Smooth muscle cell (in vitro differentiated cells): Measurements from ENCODE around the gene TPPP2. TPM values are rescaled to one million over a fixed set of nuclear protein-coding genes. Genes with fewer than 3 reads are reported as not detected.

ENCODE experiments used
- DNase-seq: peaks from one replicate; lab custom pipeline; 2025; ENCODE audit not compliant: unreplicated experiment; lab: John Stamatoyannopoulos, UW
- H2AFZ ChIP-seq: fragments of 200-600 bp; sonication (generic); 2 replicates; pipeline ENCODE4 v1.6.0; 2016; ENCODE audit warnings: antibody characterized with exemption, low read depth, mild to moderate bottlenecking
- H3F3A ChIP-seq: fragments of 200-600 bp; sonication (generic); 2 replicates; pipeline ENCODE4 v1.6.0; 2017; ENCODE audit warnings: antibody characterized with exemption, low read depth
- H3K27ac ChIP-seq: fragments of 200-600 bp; sonication (generic); 2 replicates; pipeline ENCODE4 v1.5.1; 2016; ENCODE audit warnings: low read depth, mild to moderate bottlenecking
- H3K27me3 ChIP-seq: fragments of 200-600 bp; sonication (generic); 2 replicates; pipeline ENCODE4 v1.6.1; 2016; ENCODE audit warnings: low read depth, mild to moderate bottlenecking
- H3K36me3 ChIP-seq: fragments of 200-600 bp; sonication (generic); 2 replicates; pipeline ENCODE4 v1.5.1; 2016; ENCODE audit warnings: low read depth
- H3K4me1 ChIP-seq: fragments of 200-600 bp; sonication (generic); 2 replicates; pipeline ENCODE4 v1.5.1; 2016; ENCODE audit warnings: low read depth
- H3K4me2 ChIP-seq: fragments of 200-600 bp; sonication (generic); 2 replicates; pipeline ENCODE4 v1.6.0; 2016; ENCODE audit warnings: mild to moderate bottlenecking
- H3K4me3 ChIP-seq: fragments of 200-600 bp; sonication (generic); 2 replicates; pipeline ENCODE4 v1.5.1; 2016; ENCODE audit warnings: mild to moderate bottlenecking
- H3K79me2 ChIP-seq: fragments of 200-600 bp; sonication (generic); 2 replicates; pipeline ENCODE4 v1.6.0; 2016; ENCODE audit warnings: low read depth, mild to moderate bottlenecking
- H3K9ac ChIP-seq: fragments of 200-600 bp; sonication (generic); 2 replicates; pipeline ENCODE4 v1.6.0; 2016; ENCODE audit warnings: low read depth
- H3K9me3 ChIP-seq: fragments of 200-600 bp; sonication (generic); replicated peaks from 2 replicates; pipeline ENCODE4 v1.5.1; 2016; ENCODE audit warnings: low read depth
- H4K20me1 ChIP-seq: fragments of 200-600 bp; sonication (generic); 2 replicates; pipeline ENCODE4 v1.6.0; 2016; ENCODE audit warnings: low read depth
- WGBS: methylation state at CpG from one replicate; pipeline ENCODE4 v1.1.7; 2016; ENCODE audit warnings: low lambda C conversion rate; 5-methylcytosine and 5-hydroxymethylcytosine counted together
- polyA plus RNA-seq: library from polyadenylated mRNA; unstranded; fragments of >200 nt; fragmentation: Nextera tagmentation; extraction: Ambion mirVana; gene quantifications from 2 replicates; pipeline ENCODE4 v1.2.1, GENCODE V29; 2016
- total RNA-seq: library from RNA; depleted of rRNA; stranded (reverse); fragments of >200 nt; gene quantifications from 2 replicates; pipeline ENCODE4 v1.2.3, GENCODE V29; 2014
- TF ChIP-seq, protein P1 (sequence below): fragments of 200-600 bp; sonication (generic); IDR thresholded peaks from 2 replicates; pipeline ENCODE4 v1.5.1; 2017; ENCODE audit warnings: borderline replicate concordance, mild to moderate bottlenecking, antibody characterized with exemption; ENCODE audit not compliant: insufficient read depth, poor library complexity, severe bottlenecking

TPPP2 gene
- total and polyA plus RNA-seq, 2 experiments from 2014 or later: 0.70 TPM; not detected in 1

DNA sequence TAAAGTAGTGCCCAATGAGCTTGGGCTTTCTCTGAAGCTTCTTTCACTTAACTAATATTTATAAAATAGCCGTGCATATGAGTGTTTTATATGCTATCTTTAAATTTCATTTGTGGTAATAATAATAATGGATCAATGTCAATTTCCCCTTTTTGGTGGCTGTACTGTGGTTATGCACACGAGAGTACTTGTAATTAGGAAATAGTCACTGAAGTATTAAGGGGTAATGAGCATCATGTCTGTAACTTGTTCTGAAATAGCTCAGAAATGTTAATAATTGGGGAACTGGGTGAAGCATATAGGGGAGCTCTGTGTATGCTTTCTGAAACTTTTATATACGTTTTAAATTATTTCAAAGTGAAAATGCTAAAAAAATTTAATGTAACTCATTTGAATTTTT lies 20.6 kb downstream of the TPPP2 start:
- Histone ChIP-seq H3K9ac (no peak overlapping the region), H3K4me3 (no peak overlapping the region), H3K27ac (no peak overlapping the region), H3K36me3 (no peaks in the 10 kb centered on the region), H3K4me2 (no peak overlapping the region), H4K20me1 (no peaks in the 10 kb centered on the region), H3K9me3 (no peaks in the 10 kb centered on the region), H3K27me3 (no peaks in the 10 kb centered on the region), H3F3A (peaks cover 7% of the 10 kb centered on the region), H3K79me2 (no peaks in the 10 kb centered on the region), H2AFZ (no peak overlapping the region), H3K4me1 (no peaks in the 10 kb centered on the region)
- TF ChIP-seq, protein P1, sequence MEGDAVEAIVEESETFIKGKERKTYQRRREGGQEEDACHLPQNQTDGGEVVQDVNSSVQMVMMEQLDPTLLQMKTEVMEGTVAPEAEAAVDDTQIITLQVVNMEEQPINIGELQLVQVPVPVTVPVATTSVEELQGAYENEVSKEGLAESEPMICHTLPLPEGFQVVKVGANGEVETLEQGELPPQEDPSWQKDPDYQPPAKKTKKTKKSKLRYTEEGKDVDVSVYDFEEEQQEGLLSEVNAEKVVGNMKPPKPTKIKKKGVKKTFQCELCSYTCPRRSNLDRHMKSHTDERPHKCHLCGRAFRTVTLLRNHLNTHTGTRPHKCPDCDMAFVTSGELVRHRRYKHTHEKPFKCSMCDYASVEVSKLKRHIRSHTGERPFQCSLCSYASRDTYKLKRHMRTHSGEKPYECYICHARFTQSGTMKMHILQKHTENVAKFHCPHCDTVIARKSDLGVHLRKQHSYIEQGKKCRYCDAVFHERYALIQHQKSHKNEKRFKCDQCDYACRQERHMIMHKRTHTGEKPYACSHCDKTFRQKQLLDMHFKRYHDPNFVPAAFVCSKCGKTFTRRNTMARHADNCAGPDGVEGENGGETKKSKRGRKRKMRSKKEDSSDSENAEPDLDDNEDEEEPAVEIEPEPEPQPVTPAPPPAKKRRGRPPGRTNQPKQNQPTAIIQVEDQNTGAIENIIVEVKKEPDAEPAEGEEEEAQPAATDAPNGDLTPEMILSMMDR: no peak
- WGBS: 87% methylated on average over 3 of the region's 3 CpGs
- DNase-seq: no peak

DNA sequence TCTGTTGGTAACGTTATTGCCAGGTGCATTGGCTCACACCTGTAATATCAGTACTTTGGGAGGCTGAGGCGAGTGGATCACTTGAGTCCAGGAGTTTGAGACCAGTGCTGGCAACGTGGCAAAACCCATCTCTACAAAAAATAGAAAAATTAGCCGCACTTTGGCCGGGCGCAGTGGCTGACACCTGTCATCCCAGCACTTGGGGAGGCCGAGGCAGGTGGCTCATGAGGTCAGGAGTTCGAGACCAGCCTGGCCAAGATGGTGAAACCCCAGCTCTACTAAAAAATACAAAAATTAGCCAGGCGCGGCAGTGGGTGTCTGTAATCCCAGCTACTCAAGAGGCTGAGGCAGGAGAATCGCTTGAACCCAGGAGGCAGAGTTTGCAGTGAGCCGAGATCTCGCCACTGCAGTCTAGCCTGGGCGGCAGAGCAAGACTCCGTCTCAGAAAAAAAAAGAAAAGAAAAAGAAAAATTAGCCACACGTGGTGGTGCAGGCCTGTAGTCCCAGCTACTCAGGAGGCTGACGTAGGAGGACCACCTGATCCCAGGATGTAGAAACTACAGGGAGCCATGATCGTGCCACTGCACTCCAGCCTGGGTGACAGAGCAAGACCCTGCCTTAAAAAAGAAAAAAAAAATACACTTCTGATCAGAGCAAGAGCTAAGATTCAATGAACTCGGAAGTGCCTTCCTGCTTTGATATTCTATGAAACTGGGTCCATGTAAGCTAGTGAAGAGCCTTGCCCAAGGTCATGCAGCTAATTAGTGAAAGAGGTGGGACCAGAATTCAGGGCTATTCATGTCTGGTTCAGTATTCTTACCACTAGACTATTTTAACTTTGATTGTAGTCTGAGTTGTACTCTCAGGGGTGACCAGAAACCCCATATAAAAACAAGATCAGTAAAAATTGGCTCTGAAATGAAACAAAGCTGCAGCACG lies 23.4 kb downstream of the TPPP2 start:
- peaks cover 9% of the 10 kb centered on the region for H3F3A ChIP-seq
- no peak overlapping the region for H3K4me3 ChIP-seq
- no peaks in the 10 kb centered on the region for H3K27me3 ChIP-seq
- no peaks in the 10 kb centered on the region for H3K79me2 ChIP-seq
- TF ChIP-seq, protein P1: no peak
- no peaks in the 10 kb centered on the region for H4K20me1 ChIP-seq
- WGBS: 94% methylated on average over 20 of the region's 20 CpGs
- H3K9ac ChIP-seq: no peak overlapping the region
- H2AFZ ChIP-seq: no peak overlapping the region
- H3K9me3 ChIP-seq: no peaks in the 10 kb centered on the region
- H3K4me2 ChIP-seq: no peak overlapping the region
- H3K4me1 ChIP-seq: no peaks in the 10 kb centered on the region
- no peaks in the 10 kb centered on the region for H3K36me3 ChIP-seq
- DNase-seq: no peak
- no peak overlapping the region for H3K27ac ChIP-seq

DNA sequence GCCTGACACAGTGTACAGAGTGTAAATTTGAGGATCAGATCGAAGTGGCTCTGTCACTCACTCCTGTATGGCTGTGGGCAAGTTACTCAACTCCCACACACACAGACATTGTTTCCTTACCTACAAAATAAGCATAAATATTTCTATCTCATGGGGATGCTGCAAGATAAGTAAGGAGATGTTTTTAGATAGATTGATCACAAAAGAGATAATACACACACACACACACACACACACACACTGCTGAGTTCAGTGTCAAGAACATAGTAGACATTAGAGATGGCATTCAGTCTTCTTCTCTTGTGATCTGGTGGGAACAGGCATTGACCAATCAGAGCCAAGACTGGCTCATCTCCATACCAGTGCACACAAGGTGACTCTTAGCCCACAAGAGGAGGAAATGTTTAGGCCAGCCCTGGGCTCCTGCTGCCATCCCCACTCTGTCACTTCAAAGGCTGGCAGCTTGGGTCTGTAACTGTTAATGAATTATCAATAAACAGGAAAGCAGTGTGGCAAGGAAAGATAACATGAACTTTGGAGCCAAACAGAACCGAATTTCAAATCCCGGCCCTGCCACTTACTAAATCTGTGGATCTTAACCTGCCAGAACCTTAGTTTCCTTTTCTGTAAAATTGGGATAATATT lies 24.2 kb downstream of the TPPP2 start:
- Histone ChIP-seq H3K27me3 (no peaks in the 10 kb centered on the region), H3F3A (peaks cover 10% of the 10 kb centered on the region), H3K4me1 (no peaks in the 10 kb centered on the region), H3K4me2 (no peak overlapping the region), H4K20me1 (no peaks in the 10 kb centered on the region), H3K79me2 (no peaks in the 10 kb centered on the region), H3K9ac (no peak overlapping the region), H2AFZ (no peak overlapping the region), H3K4me3 (no peak overlapping the region), H3K27ac (no peak overlapping the region), H3K9me3 (no peaks in the 10 kb centered on the region), H3K36me3 (no peaks in the 10 kb centered on the region)
- WGBS: 85% methylated on average over 3 of the region's 3 CpGs
- TF ChIP-seq, protein P1: no peak
- no peak for DNase-seq
